Erythroblast (primary cell): ENCODE data around the gene NRIP3.

ENCODE experiments used
- GATA1 ChIP-seq: IDR thresholded peaks from 2 replicates; pipeline ENCODE4 v1.6.1; 2011; ENCODE audit warnings: low read depth, mild to moderate bottlenecking, control low read depth, low read length, moderate library complexity
- POLR2A ChIP-seq: IDR thresholded peaks from 2 replicates; pipeline ENCODE4 v1.6.1; 2011; ENCODE audit warnings: mild to moderate bottlenecking, low read length

- TF ChIP-seq POLR2A (no peak), GATA1 (no peak)
Observed at GRCh38 chr11:9039863-9040262, 36.1 kb upstream of the NRIP3 start.
